HEK293 (cell line): Measurements from ENCODE around the gene THSD4.
"Not testable (repeated sequence)": the region's sequence is repeated elsewhere in the genome, so short reads cannot be mapped to it uniquely, and the experiment has no call there.

ENCODE experiments used
- CTCF ChIA-PET: fragments of 350-600 bp; formaldehyde crosslinking; extraction: SDS; loops from one replicate; lab custom pipeline; 2021; ENCODE audit warnings: antibody characterized with exemption; lab: Yijun Ruan, JAX
- POLR2A ChIA-PET: fragments of 300-600 bp; formaldehyde crosslinking; extraction: SDS; loops from one replicate; lab custom pipeline; 2020; ENCODE audit warnings: antibody characterized with exemption, inconsistent platforms; lab: Yijun Ruan, JAX
- H3K27ac ChIP-seq: fragments of 200-500 bp; sonication (Bioruptor generic); 2 replicates; pipeline ENCODE4 v1.5.1; 2014; ENCODE audit warnings: low read depth, low read length, control low read depth, inconsistent platforms; ENCODE audit errors: extremely low read depth
- H3K36me3 ChIP-seq, 2 experiments: fragments of 200-500 bp in 1 of 2; sonication (Bioruptor generic) in 1 of 2; 1 replicate in 1 of 2; 2 replicates in 1 of 2; pipeline ENCODE4 v1.5.1; 2014 to 2017; ENCODE audit warnings: inconsistent platforms in 2 of 2, low read length in 2 of 2; ENCODE audit not compliant: control insufficient read depth in 2 of 2, insufficient read depth in 1 of 2
- H3K4me1 ChIP-seq: fragments of 200-500 bp; sonication (Bioruptor generic); 2 replicates; pipeline ENCODE4 v1.5.1; 2014; ENCODE audit warnings: mild to moderate bottlenecking, low read length, inconsistent platforms; ENCODE audit not compliant: control insufficient read depth, insufficient read depth
- H3K4me3 ChIP-seq: 2 replicates; pipeline ENCODE4 v1.5.1; 2011; ENCODE audit warnings: low read depth, mild to moderate bottlenecking, control low read depth, low read length, moderate library complexity
- H3K9me3 ChIP-seq: fragments of 200-500 bp; sonication (Bioruptor generic); 2 replicates; pipeline ENCODE4 v1.5.1; 2014; ENCODE audit warnings: low read depth, low read length, inconsistent platforms; ENCODE audit not compliant: control insufficient read depth, insufficient read depth
- HIC1 ChIP-seq: fragments of 450-650 bp; formaldehyde crosslinking; IDR thresholded peaks from 2 replicates; pipeline ENCODE4 v1.5.1; 2016; ENCODE audit warnings: missing biosample characterization, missing genetic modification characterization
- IKZF3 ChIP-seq: fragments of 450-650 bp; IDR thresholded peaks from 2 replicates; pipeline ENCODE4 v1.5.0; 2018; ENCODE audit warnings: missing biosample characterization, mild to moderate bottlenecking, missing genetic modification characterization, moderate library complexity
- KLF10 ChIP-seq: fragments of 450-650 bp; IDR thresholded peaks from 2 replicates; pipeline ENCODE4 v1.5.1; 2018; ENCODE audit warnings: missing biosample characterization, mild to moderate bottlenecking, missing genetic modification characterization
- MYNN ChIP-seq: fragments of 450-650 bp; formaldehyde crosslinking; IDR thresholded peaks from 2 replicates; pipeline ENCODE4 v1.5.1; 2016; ENCODE audit warnings: missing biosample characterization, missing genetic modification characterization, borderline replicate concordance
- PRDM10 ChIP-seq: fragments of 450-650 bp; formaldehyde crosslinking; IDR thresholded peaks from 2 replicates; pipeline ENCODE4 v1.5.1; 2016; ENCODE audit warnings: missing biosample characterization, missing genetic modification characterization
- RBAK ChIP-seq: fragments of 450-650 bp; formaldehyde crosslinking; IDR thresholded peaks from 2 replicates; pipeline ENCODE4 v1.5.1; 2016; ENCODE audit warnings: missing biosample characterization, missing genetic modification characterization
- YY1 ChIP-seq: fragments of 450-650 bp; formaldehyde crosslinking; IDR thresholded peaks from 2 replicates; pipeline ENCODE4 v1.5.1; 2018; ENCODE audit warnings: missing biosample characterization, missing genetic modification characterization
- ZFHX2 ChIP-seq: fragments of 450-650 bp; formaldehyde crosslinking; conservative IDR thresholded peaks from 2 replicates; pipeline ENCODE4 v1.5.1; 2016; ENCODE audit warnings: missing biosample characterization, missing genetic modification characterization
- ZIC2 ChIP-seq: fragments of 450-650 bp; formaldehyde crosslinking; IDR thresholded peaks from 2 replicates; pipeline ENCODE4 v1.5.1; 2016; ENCODE audit warnings: missing biosample characterization, missing genetic modification characterization
- ZNF112 ChIP-seq: fragments of 450-650 bp; formaldehyde crosslinking; IDR thresholded peaks from 2 replicates; pipeline ENCODE4 v1.5.0; 2017; ENCODE audit warnings: missing biosample characterization, missing genetic modification characterization
- ZNF157 ChIP-seq: fragments of 450-650 bp; formaldehyde crosslinking; IDR thresholded peaks from 2 replicates; pipeline ENCODE4 v1.5.1; 2016; ENCODE audit warnings: missing biosample characterization, missing genetic modification characterization
- ZNF37A ChIP-seq: fragments of 450-650 bp; IDR thresholded peaks from 2 replicates; pipeline ENCODE4 v1.5.1; 2018; ENCODE audit warnings: missing biosample characterization, missing genetic modification characterization
- ZNF473 ChIP-seq: fragments of 450-650 bp; formaldehyde crosslinking; IDR thresholded peaks from 2 replicates; pipeline ENCODE4 v1.5.1; 2017; ENCODE audit warnings: missing biosample characterization, missing genetic modification characterization
- ZNF501 ChIP-seq: fragments of 450-650 bp; formaldehyde crosslinking; IDR thresholded peaks from 2 replicates; pipeline ENCODE4 v1.5.1; 2016; ENCODE audit warnings: missing biosample characterization, missing genetic modification characterization
- ZNF510 ChIP-seq: fragments of 450-650 bp; formaldehyde crosslinking; IDR thresholded peaks from 2 replicates; pipeline ENCODE4 v1.5.1; 2018; ENCODE audit warnings: mild to moderate bottlenecking, missing genetic modification characterization, missing biosample characterization; ENCODE audit not compliant: insufficient replicate concordance
- ZNF555 ChIP-seq: fragments of 450-650 bp; formaldehyde crosslinking; conservative IDR thresholded peaks from 2 replicates; pipeline ENCODE4 v1.5.1; 2017; ENCODE audit warnings: missing biosample characterization, mild to moderate bottlenecking, missing genetic modification characterization, inconsistent platforms
- ZNF610 ChIP-seq: fragments of 450-650 bp; formaldehyde crosslinking; IDR thresholded peaks from 2 replicates; pipeline ENCODE4 v1.5.1; 2016; ENCODE audit warnings: missing biosample characterization, missing genetic modification characterization, borderline replicate concordance
- ZNF626 ChIP-seq: fragments of 450-650 bp; sonication (Bioruptor Pico); formaldehyde crosslinking; IDR thresholded peaks from 2 replicates; pipeline ENCODE4 v1.5.1; 2018; ENCODE audit warnings: missing biosample characterization, missing genetic modification characterization, inconsistent platforms
- ZNF660 ChIP-seq: fragments of 450-650 bp; IDR thresholded peaks from 2 replicates; pipeline ENCODE4 v1.5.1; 2018; ENCODE audit warnings: missing biosample characterization, mild to moderate bottlenecking, missing genetic modification characterization
- ZNF776 ChIP-seq: fragments of 450-650 bp; formaldehyde crosslinking; IDR thresholded peaks from 2 replicates; pipeline ENCODE4 v1.5.0; 2017; ENCODE audit warnings: missing biosample characterization, missing genetic modification characterization, borderline replicate concordance
- ZNF791 ChIP-seq: fragments of 450-650 bp; formaldehyde crosslinking; IDR thresholded peaks from 2 replicates; pipeline ENCODE4 v1.5.1; 2016; ENCODE audit warnings: missing biosample characterization, missing genetic modification characterization
- ZNF843 ChIP-seq: fragments of 450-650 bp; formaldehyde crosslinking; IDR thresholded peaks from 2 replicates; pipeline ENCODE4 v1.5.1; 2016; ENCODE audit warnings: missing biosample characterization, missing genetic modification characterization

THSD4 gene

GRCh38 chr15:71261909-71262308 is 146.6 kb downstream of the THSD4 start (continued):
- no peak for TF ChIP-seq ZNF510 (tag by site-specific recombination)
- TF ChIP-seq ZNF843 (tag by site-specific recombination), result no peak
- no peak for TF ChIP-seq KLF10 (tag by site-specific recombination)
- TF ChIP-seq ZNF791, result no peak
- no peak for TF ChIP-seq ZNF776
- TF ChIP-seq, all 188 proteins: peak for 0

GRCh38 chr15:71262599-71262998 is 147.3 kb downstream of the THSD4 start:
- no peaks in the 10 kb centered on the region for H3K9me3 ChIP-seq
- TF ChIP-seq MYNN (tag by site-specific recombination), result no peak
- TF ChIP-seq ZNF37A, result no peak
- no peak for TF ChIP-seq HIC1 (tag by site-specific recombination)
- TF ChIP-seq ZNF555 (tag by site-specific recombination), result no peak
- no peak for TF ChIP-seq ZNF626 (tag by site-specific recombination)
- no peak for TF ChIP-seq ZNF473 (tag by site-specific recombination)
- TF ChIP-seq PRDM10 (tag by site-specific recombination), result no peak
- peak; percentile 91 for TF ChIP-seq RBAK (tag by site-specific recombination)
- no peak for TF ChIP-seq ZNF157 (tag by site-specific recombination)
- POLR2A ChIA-PET, result no interaction called here
- H3K4me1 ChIP-seq, result no peaks in the 10 kb centered on the region
- no peak overlapping the region for H3K27ac ChIP-seq
- no peaks in the 10 kb centered on the region for H3K36me3 ChIP-seq
- no peak overlapping the region for H3K4me3 ChIP-seq
- CTCF ChIA-PET, result no interaction called here

GRCh38 chr15:71265606-71266005 is 150.3 kb downstream of the THSD4 start:
- H3K4me3 ChIP-seq, H3K27ac ChIP-seq, POLR2A ChIA-PET, H3K4me1 ChIP-seq, H3K9me3 ChIP-seq, CTCF ChIA-PET, H3K36me3 ChIP-seq: not testable (repeated sequence)

- Histone ChIP-seq H3K4me3 (no peak overlapping the region), H3K4me1 (peaks cover 17% of the 10 kb centered on the region)
- no peak for TF ChIP-seq ZNF510 (tag by site-specific recombination)
- no peak for TF ChIP-seq ZNF610 (tag by site-specific recombination)
- TF ChIP-seq IKZF3 (tag by site-specific recombination), result no peak
- no peak for TF ChIP-seq ZNF660
- TF ChIP-seq YY1, result no peak
- TF ChIP-seq KLF10 (tag by site-specific recombination), result no peak
- no peak for TF ChIP-seq ZNF501 (tag by site-specific recombination)
- no peak for TF ChIP-seq ZIC2
- TF ChIP-seq ZNF112 (tag by site-specific recombination), result no peak
- no peak for TF ChIP-seq ZFHX2 (tag by site-specific recombination)
- TF ChIP-seq, all 188 proteins: peak for 0
- no peaks in the 10 kb centered on the region for H3K9me3 ChIP-seq
- ChIA-PET POLR2A (no interaction called here), CTCF (interaction anchor here (0.7 to 1.8 kb wide), 2 partner anchors 13 to 20 kb away, joined by 3 to 4 read pairs; no protein-coding TSS in a partner anchor)
- H3K36me3 ChIP-seq, result no peaks in the 10 kb centered on the region
- no peak overlapping the region for H3K27ac ChIP-seq
Measured at GRCh38 chr15:71271327-71271726, 156.1 kb downstream of the THSD4 start.
